ENCODE results near the gene MIF. TPM values are rescaled to one million over a fixed set of nuclear protein-coding genes. Genes with fewer than 3 reads are reported as not detected.
"Not testable (repeated sequence)": the region's sequence is repeated elsewhere in the genome, so short reads cannot be mapped to it uniquely, and the experiment has no call there.

MIF gene
- total and polyA plus RNA-seq, 2 donors (not counting 3 experiments of a cell fraction or from before 2014, with no cell fraction given): 529 to 674 TPM

GRCh38 chr22:23860187-23860586 lies 34.0 kb upstream of the MIF start:
- H3K9me3 ChIP-seq (replicated peaks; ENCODE audit: control insufficient read depth, insufficient read depth, low read length); H3K9ac ChIP-seq (replicated peaks; ENCODE audit: extremely low read depth, insufficient read depth, low read length); H3K36me3 ChIP-seq (ENCODE audit: control insufficient read depth in 2 of 2, extremely low read depth in 1 of 2, insufficient read depth in 2 of 2, low read length in 2 of 2); H3K27ac ChIP-seq (ENCODE audit: insufficient read depth, low read depth, low read length); POLR2A ChIA-PET; DNase-seq (ENCODE audit: low read depth, low spot score); H3K27me3 ChIP-seq (ENCODE audit: control insufficient read depth in 2 of 2, insufficient read depth in 2 of 2, low read length in 2 of 2); dilution Hi-C loops (cut with MboI; ENCODE audit: extremely low pct_ligation_motif_present, low sequenced_read_pairs); FAIRE-seq; BruUV-seq (replicated peaks); H3K4me3 ChIP-seq (replicated peaks in 1 of 3; ENCODE audit: insufficient read depth in 1 of 3, low read depth in 1 of 3, low read length in 3 of 3); H2AFZ ChIP-seq (ENCODE audit: low read depth, low read length); H3K9me1 ChIP-seq (replicated peaks; ENCODE audit: control insufficient read depth, extremely low read depth, insufficient read depth, low read length); H3K4me2 ChIP-seq (ENCODE audit: insufficient read depth, low read length); H3K79me2 ChIP-seq (ENCODE audit: control insufficient read depth, insufficient read depth, low read length); H4K20me1 ChIP-seq (replicated peaks; ENCODE audit: control insufficient read depth, extremely low read depth, insufficient read depth, low read length): not testable (repeated sequence)
- CTCF ChIA-PET: interaction anchor here (0.6 to 4.2 kb wide), 2 partner anchors 96 to 132 kb away, joined by 5 to 30 read pairs; no protein-coding TSS in a partner anchor
- intact Hi-C loops (cut with micrococcal nuclease): loop anchor here (10.0 kb wide), 1 partner anchor 315 kb away; no protein-coding TSS in a partner anchor
- H3K4me1 ChIP-seq (ENCODE audit: control insufficient read depth, extremely low read depth, insufficient read depth, low read length): peaks cover 15% of the 10 kb centered on the region

GRCh38 chr22:23862103-23862502 lies 32.1 kb upstream of the MIF start:
- H2AFZ ChIP-seq (ENCODE audit: low read depth, low read length): no peak overlapping the region
- H3K9me3 ChIP-seq (replicated peaks; ENCODE audit: control insufficient read depth, insufficient read depth, low read length): no peaks in the 10 kb centered on the region
- no peak overlapping the region for H3K9ac ChIP-seq (replicated peaks; ENCODE audit: extremely low read depth, insufficient read depth, low read length)
- POLR2A ChIA-PET: no interaction called here
- peak; percentile 94 for FAIRE-seq
- peaks cover 9% of the 10 kb centered on the region for H3K4me1 ChIP-seq (ENCODE audit: control insufficient read depth, extremely low read depth, insufficient read depth, low read length)
- no peaks in the 10 kb centered on the region for H3K9me1 ChIP-seq (replicated peaks; ENCODE audit: control insufficient read depth, extremely low read depth, insufficient read depth, low read length)
- peak; percentile 50 for DNase-seq (ENCODE audit: low read depth, low spot score)
- no peaks in the 10 kb centered on the region for H3K36me3 ChIP-seq (ENCODE audit: control insufficient read depth in 2 of 2, extremely low read depth in 1 of 2, insufficient read depth in 2 of 2, low read length in 2 of 2)
- H4K20me1 ChIP-seq (replicated peaks; ENCODE audit: control insufficient read depth, extremely low read depth, insufficient read depth, low read length): no peaks in the 10 kb centered on the region
- no peaks in the 10 kb centered on the region for H3K27me3 ChIP-seq (ENCODE audit: control insufficient read depth in 2 of 2, insufficient read depth in 2 of 2, low read length in 2 of 2)
- no peak overlapping the region for H3K4me2 ChIP-seq (ENCODE audit: insufficient read depth, low read length)
- no peaks in the 10 kb centered on the region for H3K79me2 ChIP-seq (ENCODE audit: control insufficient read depth, insufficient read depth, low read length)
- no peak overlapping the region for H3K4me3 ChIP-seq (replicated peaks in 1 of 3; ENCODE audit: insufficient read depth in 1 of 3, low read depth in 1 of 3, low read length in 3 of 3)
- intact Hi-C loops (cut with micrococcal nuclease): loop anchor here (1.0 to 10.0 kb wide), 2 partner anchors 32 to 313 kb away; partner anchors contain the start of gene MIF
- BruUV-seq (replicated peaks): no TSS peak
- CTCF ChIA-PET: interaction anchor here (0.6 to 4.2 kb wide), 12 partner anchors 12 to 313 kb away, joined by 3 to 39 read pairs (median 5); partner anchors contain the start of gene MIF
- dilution Hi-C loops (cut with MboI; ENCODE audit: extremely low pct_ligation_motif_present, low sequenced_read_pairs): no loop called here
- TF ChIP-seq POLR2A (IDR thresholded peaks at IDR 0.05; ENCODE audit: low read depth, low read length) (no peak), EZH2 (IDR thresholded peaks at IDR 0.05; ENCODE audit: borderline replicate concordance, low read depth, low read length, severe bottlenecking) (no peak), MAX (IDR thresholded peaks at IDR 0.05; ENCODE audit: insufficient read depth, insufficient read length) (no peak), CTCF (IDR thresholded peaks at IDR 0.05; ENCODE audit: extremely low read depth in 1 of 2, insufficient read depth in 1 of 2, low read depth in 1 of 2, low read length in 2 of 2) (peak; percentile 71 to 78)
- H3K27ac ChIP-seq (ENCODE audit: insufficient read depth, low read depth, low read length): no peak overlapping the region

- FAIRE-seq; H4K20me1 ChIP-seq (replicated peaks; ENCODE audit: control insufficient read depth, extremely low read depth, insufficient read depth, low read length); H2AFZ ChIP-seq (ENCODE audit: low read depth, low read length); DNase-seq (ENCODE audit: low read depth, low spot score); POLR2A ChIA-PET; H3K27ac ChIP-seq (ENCODE audit: insufficient read depth, low read depth, low read length); H3K9me1 ChIP-seq (replicated peaks; ENCODE audit: control insufficient read depth, extremely low read depth, insufficient read depth, low read length); H3K36me3 ChIP-seq (ENCODE audit: control insufficient read depth in 2 of 2, extremely low read depth in 1 of 2, insufficient read depth in 2 of 2, low read length in 2 of 2); H3K4me2 ChIP-seq (ENCODE audit: insufficient read depth, low read length); H3K27me3 ChIP-seq (ENCODE audit: control insufficient read depth in 2 of 2, insufficient read depth in 2 of 2, low read length in 2 of 2); H3K9ac ChIP-seq (replicated peaks; ENCODE audit: extremely low read depth, insufficient read depth, low read length); dilution Hi-C loops (cut with MboI; ENCODE audit: extremely low pct_ligation_motif_present, low sequenced_read_pairs); H3K4me1 ChIP-seq (ENCODE audit: control insufficient read depth, extremely low read depth, insufficient read depth, low read length); H3K9me3 ChIP-seq (replicated peaks; ENCODE audit: control insufficient read depth, insufficient read depth, low read length); BruUV-seq (replicated peaks); H3K4me3 ChIP-seq (replicated peaks in 1 of 3; ENCODE audit: insufficient read depth in 1 of 3, low read depth in 1 of 3, low read length in 3 of 3); H3K79me2 ChIP-seq (ENCODE audit: control insufficient read depth, insufficient read depth, low read length): not testable (repeated sequence)
- intact Hi-C loops (cut with micrococcal nuclease): loop anchor here (10.0 kb wide), 1 partner anchor 310 kb away; no protein-coding TSS in a partner anchor
- CTCF ChIA-PET: interaction anchor here (0.6 to 3.7 kb wide), 4 partner anchors 16 to 691 kb away, joined by 3 to 39 read pairs (median 3); partner anchors contain the start of gene MIF
These were observed 29.6 kb upstream of the MIF start for GRCh38 chr22:23864499-23865154.
